HL-60/S4 treated with phorbol 12-myristate 13-acetate at 8.2 ng/mL for 4 days and 3 days (cell line): ENCODE results near the gene ENKD1.

ENCODE experiments used
- in situ Hi-C: fragments of 300-500 bp; cut with MboI; formaldehyde crosslinking; loops from 2 replicates; pipeline ENCODE4 v1.15.0; 2022; ENCODE audit warnings: low sequenced_read_pairs

Gene ENKD1

GRCh38 chr16:67664258-67664657 is 2.3 kb downstream of the ENKD1 start:
- in situ Hi-C loops = no loop called here

- in situ Hi-C loops = no loop called here
Observed at GRCh38 chr16:67663877-67664222, 2.7 kb downstream of the ENKD1 start.

GRCh38 chr16:67663151-67663876 is 3.2 kb downstream of the ENKD1 start:
- in situ Hi-C loops = no loop called here

GRCh38 chr16:67662653-67663010 is 3.9 kb downstream of the ENKD1 start:
- in situ Hi-C loops = no loop called here

GRCh38 chr16:67661886-67662652 is 4.5 kb downstream of the ENKD1 start:
- in situ Hi-C loops = no loop called here

- in situ Hi-C loops = no loop called here
Observed at GRCh38 chr16:67661101-67661761, 5.3 kb downstream of the ENKD1 start.

- in situ Hi-C loops = no loop called here
Observed at GRCh38 chr16:67660564-67661028, 6.0 kb downstream of the ENKD1 start, which contains the start of gene PARD6A. PARD6A (plus strand) TSS chr16:67660960; CDS start chr16:67661039, 79 bp downstream.

- in situ Hi-C loops = no loop called here
Observed at GRCh38 chr16:67659675-67660563, 6.6 kb downstream of the ENKD1 start, which contains the start of gene ACD. ACD (minus strand) TSS chr16:67660260; CDS start chr16:67660220, 40 bp downstream.

- in situ Hi-C loops = no loop called here
Observed at GRCh38 chr16:67658849-67659674, 7.5 kb downstream of the ENKD1 start.

- in situ Hi-C loops = no loop called here
Observed at GRCh38 chr16:67657751-67658518, 8.6 kb downstream of the ENKD1 start.

- in situ Hi-C loops = no loop called here
Observed at GRCh38 chr16:67657017-67657608, 9.4 kb downstream of the ENKD1 start.

GRCh38 chr16:67656344-67657016 is 10.1 kb downstream of the ENKD1 start:
- in situ Hi-C loops = no loop called here

- in situ Hi-C loops = no loop called here
Observed at GRCh38 chr16:67655363-67655762, 11.2 kb downstream of the ENKD1 start.

- in situ Hi-C loops = no loop called here
Observed at GRCh38 chr16:67654403-67654911, 12.1 kb downstream of the ENKD1 start.

GRCh38 chr16:67653789-67654402 is 12.7 kb downstream of the ENKD1 start:
- in situ Hi-C loops = no loop called here

- in situ Hi-C loops = no loop called here
Observed at GRCh38 chr16:67653128-67653788, 13.3 kb downstream of the ENKD1 start.

- in situ Hi-C loops = no loop called here
Observed at GRCh38 chr16:67652578-67653127, 13.9 kb downstream of the ENKD1 start.
